ENCODE measurements around the gene RBFOX2. TPM values are rescaled to one million over a fixed set of nuclear protein-coding genes. Genes with fewer than 3 reads are reported as not detected.

RBFOX2 gene
- total and polyA plus RNA-seq, 2 of the 13 experiments (the other 11 are each of a cell fraction or from before 2014, with no cell fraction given), result 37.3 to 40.4 TPM

DNA sequence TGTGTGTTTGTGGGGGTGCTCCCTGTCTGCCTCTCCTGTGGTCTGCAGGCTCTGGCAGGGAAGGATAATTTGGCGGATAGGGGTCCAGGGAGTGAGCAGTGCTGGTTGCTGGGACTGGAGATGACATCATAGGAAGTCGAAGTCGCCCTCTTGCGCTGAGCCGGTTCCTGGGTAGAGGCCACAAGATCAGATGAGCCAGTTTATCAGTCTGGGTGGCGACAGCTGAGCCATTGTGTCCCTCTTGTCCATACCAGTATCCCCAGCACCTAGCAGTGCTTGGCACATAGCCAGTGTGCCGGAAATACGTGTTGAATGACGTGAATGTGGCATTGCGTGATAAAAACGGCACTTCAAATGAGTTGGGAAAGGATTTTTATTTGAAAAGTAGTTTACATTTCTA lies 301.2 kb downstream of the RBFOX2 start:
- no peak overlapping the region for H3K9ac ChIP-seq (ENCODE audit: insufficient read depth, low read depth, low read length)
- no peaks in the 10 kb centered on the region for H3K36me3 ChIP-seq (replicated peaks in 1 of 2; ENCODE audit: control insufficient read depth in 1 of 2, insufficient read depth in 2 of 2, low read length in 2 of 2)
- H3K27me3 ChIP-seq (ENCODE audit: control insufficient read depth in 1 of 2, insufficient read depth in 2 of 2, low read length in 2 of 2), result peaks cover 0 to 12% of the 10 kb centered on the region in 2 experiments; a peak in 1 of 5 replicates
- no peak overlapping the region for H2AFZ ChIP-seq (ENCODE audit: low read length)
- POLR2A ChIA-PET, result no interaction called here
- DNase-seq (ENCODE audit: low spot score), result no peak
- ATAC-seq, result no peak
- H3K79me2 ChIP-seq (ENCODE audit: insufficient read depth, low read length), result no peaks in the 10 kb centered on the region
- 77% methylated on average over 11 of the region's 11 CpGs for WGBS (ENCODE audit: low lambda C conversion rate)
- intact Hi-C loops (cut with micrococcal nuclease; ENCODE audit: unreplicated experiment) (no loop called here), in situ Hi-C loops (cut with HindIII; ENCODE audit: extremely low pct_ligation_motif_present, low pct_unique_long_range_greater_than_20kb) (loop anchor here (25.0 kb wide), 2 partner anchors 290 to 385 kb away; no protein-coding TSS in a partner anchor)
- no peaks in the 10 kb centered on the region for H3K4me1 ChIP-seq (ENCODE audit: insufficient read depth, low read length)
- H3K4me2 ChIP-seq (ENCODE audit: low read depth, low read length), result no peak overlapping the region
- no peak overlapping the region for H3K4me3 ChIP-seq (replicated peaks in 1 of 3; ENCODE audit: insufficient read depth in 1 of 3, low read depth in 2 of 3, low read length in 3 of 3)
- FAIRE-seq, result no peak
- no peak overlapping the region for H3K27ac ChIP-seq (ENCODE audit: extremely low read length, insufficient read depth, low read length)
- H3K9me3 ChIP-seq (ENCODE audit: low read length), result no peaks in the 10 kb centered on the region
- no peaks in the 10 kb centered on the region for H4K20me1 ChIP-seq (ENCODE audit: insufficient read depth, low read length)
- CTCF ChIA-PET (ENCODE audit: low intra/inter-chr PET ratio, low total read pairs), result no interaction called here
- no TSS peak for BruUV-seq (replicated peaks)
- TF ChIP-seq HMG20A (CRISPR knock-in tag; IDR thresholded peaks at IDR 0.05; ENCODE audit: borderline replicate concordance) (no peak), MEF2D (CRISPR knock-in tag; IDR thresholded peaks at IDR 0.05) (no peak), ATF7 (IDR thresholded peaks at IDR 0.05) (peak; percentile 43), ATF7 (CRISPR knock-in tag; IDR thresholded peaks at IDR 0.05) (no peak)

DNA sequence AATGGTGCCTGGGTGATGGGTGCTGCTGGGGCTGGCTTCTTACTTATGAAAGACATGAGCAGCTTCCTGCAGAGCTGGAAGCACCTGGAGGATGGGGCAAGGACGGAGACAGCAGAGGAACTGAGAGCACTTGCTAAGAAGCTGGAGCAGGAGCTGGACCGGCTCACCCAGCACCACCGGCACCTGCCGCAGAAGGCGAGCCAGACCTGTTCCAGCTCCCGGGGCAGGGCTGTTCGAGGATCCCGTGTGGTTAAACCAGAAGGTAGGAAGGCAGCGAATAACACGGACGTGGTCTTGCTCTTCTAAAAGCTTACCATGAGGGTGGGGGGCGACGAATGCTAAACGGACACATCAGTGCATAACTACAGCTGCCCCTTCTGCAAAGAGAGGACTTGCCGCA lies 301.7 kb downstream of the RBFOX2 start:
- Histone ChIP-seq H3K4me2 (ENCODE audit: low read depth, low read length) (no peak overlapping the region), H3K4me3 (replicated peaks in 1 of 3; ENCODE audit: insufficient read depth in 1 of 3, low read depth in 2 of 3, low read length in 3 of 3) (no peak overlapping the region), H3K27ac (ENCODE audit: extremely low read length, insufficient read depth, low read length) (no peak overlapping the region), H3K9me3 (ENCODE audit: low read length) (no peaks in the 10 kb centered on the region), H3K4me1 (ENCODE audit: insufficient read depth, low read length) (no peaks in the 10 kb centered on the region), H3K9ac (ENCODE audit: insufficient read depth, low read depth, low read length) (no peak overlapping the region), H4K20me1 (ENCODE audit: insufficient read depth, low read length) (no peaks in the 10 kb centered on the region), H3K36me3 (replicated peaks in 1 of 2; ENCODE audit: control insufficient read depth in 1 of 2, insufficient read depth in 2 of 2, low read length in 2 of 2) (no peaks in the 10 kb centered on the region), H3K79me2 (ENCODE audit: insufficient read depth, low read length) (no peaks in the 10 kb centered on the region), H3K27me3 (ENCODE audit: control insufficient read depth in 1 of 2, insufficient read depth in 2 of 2, low read length in 2 of 2) (peaks cover 0 to 11% of the 10 kb centered on the region in 2 experiments; a peak in 1 of 5 replicates), H2AFZ (ENCODE audit: low read length) (no peak overlapping the region)
- 63% methylated on average over 11 of the region's 15 CpGs for WGBS (ENCODE audit: low lambda C conversion rate)
- BruUV-seq (replicated peaks), result no TSS peak
- ChIA-PET POLR2A (no interaction called here), CTCF (ENCODE audit: low intra/inter-chr PET ratio, low total read pairs) (no interaction called here)
- no peak for ATAC-seq
- in situ Hi-C loops (cut with HindIII; ENCODE audit: extremely low pct_ligation_motif_present, low pct_unique_long_range_greater_than_20kb) (loop anchor here (25.0 kb wide), 2 partner anchors 290 to 385 kb away; no protein-coding TSS in a partner anchor), intact Hi-C loops (cut with micrococcal nuclease; ENCODE audit: unreplicated experiment) (no loop called here)
- no peak for FAIRE-seq
- DNase-seq (ENCODE audit: low spot score), result no peak
- TF ChIP-seq PPARG (CRISPR knock-in tag; conservative IDR thresholded peaks at IDR 0.05), result no peak
- no peak for TF ChIP-seq ARHGAP35 (CRISPR knock-in tag; IDR thresholded peaks at IDR 0.05; ENCODE audit: borderline replicate concordance)
- TF ChIP-seq MED1 (CRISPR knock-in tag; IDR thresholded peaks at IDR 0.05), result no peak
- TF ChIP-seq KDM5B (CRISPR knock-in tag; IDR thresholded peaks at IDR 0.05; ENCODE audit: borderline replicate concordance), result no peak
- TF ChIP-seq, protein P1, sequence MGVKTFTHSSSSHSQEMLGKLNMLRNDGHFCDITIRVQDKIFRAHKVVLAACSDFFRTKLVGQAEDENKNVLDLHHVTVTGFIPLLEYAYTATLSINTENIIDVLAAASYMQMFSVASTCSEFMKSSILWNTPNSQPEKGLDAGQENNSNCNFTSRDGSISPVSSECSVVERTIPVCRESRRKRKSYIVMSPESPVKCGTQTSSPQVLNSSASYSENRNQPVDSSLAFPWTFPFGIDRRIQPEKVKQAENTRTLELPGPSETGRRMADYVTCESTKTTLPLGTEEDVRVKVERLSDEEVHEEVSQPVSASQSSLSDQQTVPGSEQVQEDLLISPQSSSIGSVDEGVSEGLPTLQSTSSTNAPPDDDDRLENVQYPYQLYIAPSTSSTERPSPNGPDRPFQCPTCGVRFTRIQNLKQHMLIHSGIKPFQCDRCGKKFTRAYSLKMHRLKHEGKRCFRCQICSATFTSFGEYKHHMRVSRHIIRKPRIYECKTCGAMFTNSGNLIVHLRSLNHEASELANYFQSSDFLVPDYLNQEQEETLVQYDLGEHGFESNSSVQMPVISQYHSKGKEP (CRISPR knock-in tag; IDR thresholded peaks at IDR 0.05), result no peak
- TF ChIP-seq, protein P2, sequence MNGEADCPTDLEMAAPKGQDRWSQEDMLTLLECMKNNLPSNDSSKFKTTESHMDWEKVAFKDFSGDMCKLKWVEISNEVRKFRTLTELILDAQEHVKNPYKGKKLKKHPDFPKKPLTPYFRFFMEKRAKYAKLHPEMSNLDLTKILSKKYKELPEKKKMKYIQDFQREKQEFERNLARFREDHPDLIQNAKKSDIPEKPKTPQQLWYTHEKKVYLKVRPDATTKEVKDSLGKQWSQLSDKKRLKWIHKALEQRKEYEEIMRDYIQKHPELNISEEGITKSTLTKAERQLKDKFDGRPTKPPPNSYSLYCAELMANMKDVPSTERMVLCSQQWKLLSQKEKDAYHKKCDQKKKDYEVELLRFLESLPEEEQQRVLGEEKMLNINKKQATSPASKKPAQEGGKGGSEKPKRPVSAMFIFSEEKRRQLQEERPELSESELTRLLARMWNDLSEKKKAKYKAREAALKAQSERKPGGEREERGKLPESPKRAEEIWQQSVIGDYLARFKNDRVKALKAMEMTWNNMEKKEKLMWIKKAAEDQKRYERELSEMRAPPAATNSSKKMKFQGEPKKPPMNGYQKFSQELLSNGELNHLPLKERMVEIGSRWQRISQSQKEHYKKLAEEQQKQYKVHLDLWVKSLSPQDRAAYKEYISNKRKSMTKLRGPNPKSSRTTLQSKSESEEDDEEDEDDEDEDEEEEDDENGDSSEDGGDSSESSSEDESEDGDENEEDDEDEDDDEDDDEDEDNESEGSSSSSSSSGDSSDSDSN (CRISPR knock-in tag; IDR thresholded peaks at IDR 0.05), result no peak
- TF ChIP-seq HDAC1 (CRISPR knock-in tag; IDR thresholded peaks at IDR 0.05), result no peak
- TF ChIP-seq, protein P3, sequence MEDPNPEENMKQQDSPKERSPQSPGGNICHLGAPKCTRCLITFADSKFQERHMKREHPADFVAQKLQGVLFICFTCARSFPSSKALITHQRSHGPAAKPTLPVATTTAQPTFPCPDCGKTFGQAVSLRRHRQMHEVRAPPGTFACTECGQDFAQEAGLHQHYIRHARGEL (CRISPR knock-in tag; IDR thresholded peaks at IDR 0.05), result no peak
- no peak for TF ChIP-seq ATF7 (IDR thresholded peaks at IDR 0.05)
- TF ChIP-seq ATF7 (CRISPR knock-in tag; IDR thresholded peaks at IDR 0.05), result no peak
- TF ChIP-seq, protein P4, sequence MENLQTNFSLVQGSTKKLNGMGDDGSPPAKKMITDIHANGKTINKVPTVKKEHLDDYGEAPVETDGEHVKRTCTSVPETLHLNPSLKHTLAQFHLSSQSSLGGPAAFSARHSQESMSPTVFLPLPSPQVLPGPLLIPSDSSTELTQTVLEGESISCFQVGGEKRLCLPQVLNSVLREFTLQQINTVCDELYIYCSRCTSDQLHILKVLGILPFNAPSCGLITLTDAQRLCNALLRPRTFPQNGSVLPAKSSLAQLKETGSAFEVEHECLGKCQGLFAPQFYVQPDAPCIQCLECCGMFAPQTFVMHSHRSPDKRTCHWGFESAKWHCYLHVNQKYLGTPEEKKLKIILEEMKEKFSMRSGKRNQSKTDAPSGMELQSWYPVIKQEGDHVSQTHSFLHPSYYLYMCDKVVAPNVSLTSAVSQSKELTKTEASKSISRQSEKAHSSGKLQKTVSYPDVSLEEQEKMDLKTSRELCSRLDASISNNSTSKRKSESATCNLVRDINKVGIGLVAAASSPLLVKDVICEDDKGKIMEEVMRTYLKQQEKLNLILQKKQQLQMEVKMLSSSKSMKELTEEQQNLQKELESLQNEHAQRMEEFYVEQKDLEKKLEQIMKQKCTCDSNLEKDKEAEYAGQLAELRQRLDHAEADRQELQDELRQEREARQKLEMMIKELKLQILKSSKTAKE (CRISPR knock-in tag; IDR thresholded peaks at IDR 0.05; ENCODE audit: borderline replicate concordance), result no peak
